ENCODE measurements around the gene FAM117A. TPM values are rescaled to one million over a fixed set of nuclear protein-coding genes. Genes with fewer than 3 reads are reported as not detected.

FAM117A gene
- total RNA-seq, 1 experiment from 2014 or later = 26.2 TPM

GRCh38 chr17:49677933-49678847 is 85.7 kb downstream of the FAM117A start, which contains the start of gene SPOP:
SPOP (minus strand) TSS chr17:49678097; CDS start chr17:49622810, 55,287 bp downstream.
- peaks cover 6% of the 10 kb centered on the region for H3K9me3 Mint-ChIP-seq
- H3K27me3 Mint-ChIP-seq (ENCODE audit: low read depth) = peaks cover 38% of the 10 kb centered on the region
- CTCF ChIA-PET = interaction anchor here (0.7 to 1.9 kb wide), 9 partner anchors 9 to 285 kb away, joined by 3 to 11 read pairs (median 4); partner anchors contain the start of genes FAM117A and SLC35B1
- TF ChIP-seq PRRX2 (CRISPR knock-in tag; IDR thresholded peaks at IDR 0.05) (no peak), ZNF317 (CRISPR knock-in tag; IDR thresholded peaks at IDR 0.05; ENCODE audit: borderline replicate concordance, low read depth) (0 out of 2 replicates have a peak, but pooled peaks have one; percentile 48), PRDM15 (CRISPR knock-in tag; IDR thresholded peaks at IDR 0.05) (peak; percentile 40), JAZF1 (CRISPR knock-in tag; IDR thresholded peaks at IDR 0.05) (no peak), KAT7 (CRISPR knock-in tag; IDR thresholded peaks at IDR 0.05; ENCODE audit: borderline replicate concordance) (no peak), STAT6 (CRISPR knock-in tag; conservative IDR thresholded peaks at IDR 0.05; ENCODE audit: low read depth) (no peak), ATF6 (CRISPR knock-in tag; IDR thresholded peaks at IDR 0.05) (no peak), ZNF281 (CRISPR knock-in tag; IDR thresholded peaks at IDR 0.05) (peak; percentile 85), CBFB (CRISPR knock-in tag; IDR thresholded peaks at IDR 0.05; ENCODE audit: low read depth) (peak; percentile 87; the same call in 1 of the 2 replicates), MLX (CRISPR knock-in tag; IDR thresholded peaks at IDR 0.05) (no peak), ARID4B (CRISPR knock-in tag; IDR thresholded peaks at IDR 0.05; ENCODE audit: borderline replicate concordance) (peak; percentile 93; the same call in 1 of the 2 replicates), GABPB1 (CRISPR knock-in tag; IDR thresholded peaks at IDR 0.05) (peak; percentile 63; the same call in 1 of the 2 replicates), ETV6 (CRISPR knock-in tag; IDR thresholded peaks at IDR 0.05) (peak; percentile 99), E2F1 (CRISPR knock-in tag; IDR thresholded peaks at IDR 0.05) (peak; percentile 90), ZNF232 (CRISPR knock-in tag; IDR thresholded peaks at IDR 0.05) (peak; percentile 98), SP1 (CRISPR knock-in tag; conservative IDR thresholded peaks at IDR 0.05) (peak; percentile 87), TP53 (CRISPR knock-in tag; IDR thresholded peaks at IDR 0.05) (peak; percentile 81)

More at GRCh38 chr17:49677933-49678847, 85.7 kb downstream of the FAM117A start, which contains the start of gene SPOP:
- peak; percentile 97 for ATAC-seq
- H3K27ac Mint-ChIP-seq = peak within 1 kb of the TSS; percentile 96
- peak; percentile 99 for DNase-seq (ENCODE audit: low spot score)
- peaks cover 18% of the 10 kb centered on the region for H3K4me1 Mint-ChIP-seq
- POLR2A ChIA-PET = interaction anchor here (1.0 to 1.3 kb wide), 4 partner anchors 90 to 138 kb away, joined by 3 to 5 read pairs (median 4); partner anchors contain the start of genes KAT7 and NXPH3
- H3K36me3 Mint-ChIP-seq = peaks cover 17% of the 10 kb centered on the region
- H3K4me3 Mint-ChIP-seq = peak within 1 kb of the TSS; percentile 88
